PFSK-1 (cell line): ENCODE results near the gene LYPD6B.

Experiments used
- FOXP2 ChIP-seq: optimal IDR thresholded peaks from 2 replicates; pipeline ENCODE3; 2011; ENCODE audit warnings: borderline replicate concordance, control low read depth, inconsistent platforms; ENCODE audit not compliant: insufficient read depth; ENCODE audit errors: extremely low read length, extremely low read depth
- POLR2AphosphoS5 ChIP-seq: IDR thresholded peaks from 2 replicates; pipeline ENCODE4 v1.6.1; 2012; ENCODE audit warnings: low read depth, mild to moderate bottlenecking, control low read depth, low read length, moderate library complexity
- REST ChIP-seq, 2 experiments: IDR thresholded peaks; 2 replicates each; pipeline versions ENCODE4 v1.6.1 to v1.8.0; 2011 to 2012; ENCODE audit warnings: low read depth in 2 of 2, low read length in 2 of 2, control low read depth in 1 of 2, inconsistent platforms in 1 of 2, mild to moderate bottlenecking in 1 of 2, moderate library complexity in 1 of 2; ENCODE audit not compliant: insufficient read depth in 1 of 2
- SIN3A ChIP-seq: IDR thresholded peaks from 2 replicates; pipeline ENCODE4 v1.6.1; 2012; ENCODE audit warnings: mild to moderate bottlenecking, low read length, moderate library complexity, borderline replicate concordance; ENCODE audit not compliant: insufficient read depth
- TAF1 ChIP-seq: IDR thresholded peaks from 2 replicates; pipeline ENCODE4 v1.6.1; 2012; ENCODE audit warnings: low read length, control low read depth, borderline replicate concordance; ENCODE audit not compliant: insufficient read depth

LYPD6B gene

GRCh38 chr2:149152469-149152953 lies 114.0 kb downstream of the LYPD6B start:
- TF ChIP-seq POLR2AphosphoS5 (no peak), TAF1 (no peak), SIN3A (no peak), FOXP2 (no peak)

GRCh38 chr2:149155196-149155969 lies 116.9 kb downstream of the LYPD6B start:
- no peak for TF ChIP-seq POLR2AphosphoS5
- no peak for TF ChIP-seq SIN3A
- no peak for TF ChIP-seq TAF1
- no peak for TF ChIP-seq REST (IDR thresholded peaks at IDR 0.05; ENCODE audit: insufficient read depth in 1 of 2, low read depth in 2 of 2, low read length in 2 of 2)
- no peak for TF ChIP-seq FOXP2

GRCh38 chr2:149155988-149156387 lies 117.5 kb downstream of the LYPD6B start:
- TF ChIP-seq POLR2AphosphoS5 (no peak), REST (IDR thresholded peaks at IDR 0.05; ENCODE audit: insufficient read depth in 1 of 2, low read depth in 2 of 2, low read length in 2 of 2) (no peak), SIN3A (no peak), TAF1 (no peak), FOXP2 (no peak)

GRCh38 chr2:149156971-149157740 lies 118.7 kb downstream of the LYPD6B start:
- TF ChIP-seq POLR2AphosphoS5: no peak

GRCh38 chr2:149158957-149159356 lies 120.5 kb downstream of the LYPD6B start:
- no peak for TF ChIP-seq POLR2AphosphoS5
- TF ChIP-seq FOXP2: no peak
- TF ChIP-seq REST (IDR thresholded peaks at IDR 0.05; ENCODE audit: insufficient read depth in 1 of 2, low read depth in 2 of 2, low read length in 2 of 2): no peak
- TF ChIP-seq TAF1: no peak
- TF ChIP-seq SIN3A: no peak

GRCh38 chr2:149160195-149160594 lies 121.7 kb downstream of the LYPD6B start:
- TF ChIP-seq TAF1 (no peak), SIN3A (no peak), FOXP2 (no peak), POLR2AphosphoS5 (no peak), REST (IDR thresholded peaks at IDR 0.05; ENCODE audit: insufficient read depth in 1 of 2, low read depth in 2 of 2, low read length in 2 of 2) (no peak)
